SU-DHL-6 (cell line): Measurements from ENCODE around the gene SCN9A.
"Not testable (repeated sequence)": the region's sequence is repeated elsewhere in the genome, so short reads cannot be mapped to it uniquely, and the experiment has no call there.

Experiments
- H2AFZ ChIP-seq: fragments of 200-600 bp; sonication (generic); 2 replicates; pipeline ENCODE4 v1.6.1; 2014; ENCODE audit warnings: low read depth, mild to moderate bottlenecking, moderate library complexity, mixed read lengths, antibody characterized with exemption, low read length; ENCODE audit not compliant: severe bottlenecking
- H3F3A ChIP-seq: fragments of 200-600 bp; shearing (Covaris generic); 2 replicates; pipeline ENCODE4 v1.6.0; 2016; ENCODE audit warnings: antibody characterized with exemption, mild to moderate bottlenecking; ENCODE audit not compliant: insufficient read depth
- H3K27ac ChIP-seq: fragments of 200-600 bp; sonication (generic); 2 replicates; pipeline ENCODE4 v1.5.1; 2016; ENCODE audit warnings: low read depth, mild to moderate bottlenecking, low read length, moderate library complexity, mixed read lengths
- H3K27me3 ChIP-seq: fragments of 200-600 bp; sonication (generic), shearing (Covaris generic); 2 replicates; pipeline ENCODE4 v1.6.0; 2014; ENCODE audit warnings: mild to moderate bottlenecking, low read length
- H3K36me3 ChIP-seq: fragments of 200-600 bp; sonication (generic); 2 replicates; pipeline ENCODE4 v1.6.1; 2014; ENCODE audit warnings: mild to moderate bottlenecking, low read length, mixed read lengths
- H3K4me2 ChIP-seq: fragments of 300-600, 200-600 bp; shearing (Covaris generic), sonication (generic); 2 replicates; pipeline ENCODE4 v1.6.0; 2014; ENCODE audit warnings: low read length, low read depth, mild to moderate bottlenecking; ENCODE audit not compliant: poor library complexity, severe bottlenecking
- H3K4me3 ChIP-seq: fragments of 200-600 bp; sonication (generic); 2 replicates; pipeline ENCODE4 v1.5.1; 2014; ENCODE audit warnings: antibody characterized with exemption, low read length, mild to moderate bottlenecking, mixed read lengths; ENCODE audit not compliant: insufficient read depth, poor library complexity, severe bottlenecking
- H3K79me2 ChIP-seq: fragments of 200-600 bp; sonication (generic); 2 replicates; pipeline ENCODE4 v1.6.1; 2014; ENCODE audit warnings: mild to moderate bottlenecking, low read length, moderate library complexity; ENCODE audit not compliant: insufficient read depth
- H3K9ac ChIP-seq: fragments of 200-600 bp; sonication (generic); 2 replicates; pipeline ENCODE4 v1.7.0; 2014; ENCODE audit warnings: mild to moderate bottlenecking, low read length
- H3K9me2 ChIP-seq: fragments of 200-600 bp; sonication (generic); replicated peaks from 2 replicates; pipeline ENCODE4 v1.6.1; 2014; ENCODE audit warnings: low read length; ENCODE audit not compliant: insufficient read depth
- H3K9me3 ChIP-seq: fragments of 200-600 bp; sonication (generic); 2 replicates; pipeline ENCODE4 v1.6.1; 2014; ENCODE audit warnings: low read length, mixed read lengths; ENCODE audit not compliant: insufficient read depth
- H4K20me1 ChIP-seq: fragments of 200-600 bp; sonication (generic); 2 replicates; pipeline ENCODE4 v1.6.1; 2014; ENCODE audit warnings: low read depth, mild to moderate bottlenecking, antibody characterized with exemption, low read length, moderate library complexity, mixed read lengths
- CTCF ChIP-seq: fragments of 200-600 bp; sonication (generic); IDR thresholded peaks from one replicate; pipeline ENCODE4 v1.5.1; 2017; ENCODE audit warnings: antibody characterized with exemption, mild to moderate bottlenecking, low read length, moderate library complexity; ENCODE audit not compliant: insufficient read depth, poor library complexity, severe bottlenecking
- EZH2phosphoT487 ChIP-seq: fragments of 200-600 bp; sonication (generic), shearing (Covaris generic); conservative IDR thresholded peaks from 2 replicates; pipeline ENCODE4 v1.6.1; 2018; ENCODE audit warnings: mild to moderate bottlenecking, antibody characterized with exemption, low read length, moderate library complexity, mixed read lengths

Gene SCN9A

DNA sequence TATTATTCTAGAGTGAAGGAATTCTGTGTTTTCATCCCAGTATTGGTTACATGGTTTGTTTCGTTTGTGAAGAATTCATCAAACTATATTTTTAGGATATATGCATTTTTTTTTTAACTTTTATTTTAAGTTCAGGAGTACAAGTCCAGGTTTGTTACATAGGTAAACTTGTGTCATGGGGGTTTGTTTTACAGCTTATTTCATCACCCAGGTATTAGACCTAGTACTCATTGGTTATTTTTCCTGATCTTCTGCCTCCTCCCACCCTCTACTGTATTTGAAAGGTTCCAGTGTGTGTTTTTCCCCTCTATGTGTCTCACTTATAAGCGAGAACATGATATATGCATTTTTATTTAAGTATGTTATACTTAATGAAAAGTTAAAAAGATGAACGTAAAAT is 47.6 kb downstream of the SCN9A start:
- Histone ChIP-seq H3K27me3 (no peaks in the 10 kb centered on the region), H4K20me1 (no peaks in the 10 kb centered on the region; the same call in 1 of the 2 replicates), H2AFZ (no peak overlapping the region), H3K4me3 (no peak overlapping the region), H3K9me3 (no peaks in the 10 kb centered on the region), H3F3A (no peaks in the 10 kb centered on the region), H3K27ac (no peak overlapping the region), H3K9ac (no peak overlapping the region), H3K79me2 (no peaks in the 10 kb centered on the region), H3K36me3 (no peaks in the 10 kb centered on the region), H3K9me2 (no peaks in the 10 kb centered on the region), H3K4me2 (no peak overlapping the region)
- TF ChIP-seq CTCF: no peak
- TF ChIP-seq EZH2phosphoT487: no peak

GRCh38 chr2:166321076-166321475 is 54.7 kb downstream of the SCN9A start:
- Histone ChIP-seq H3K9me3 (no peaks in the 10 kb centered on the region), H3K36me3 (no peaks in the 10 kb centered on the region), H3K27me3 (no peaks in the 10 kb centered on the region), H3K27ac (no peak overlapping the region), H3F3A (no peaks in the 10 kb centered on the region), H3K79me2 (no peaks in the 10 kb centered on the region), H3K4me2 (no peak overlapping the region), H2AFZ (no peak overlapping the region), H3K4me3 (no peak overlapping the region), H3K9me2 (no peaks in the 10 kb centered on the region), H4K20me1 (no peaks in the 10 kb centered on the region), H3K9ac (no peak overlapping the region)
- no peak for TF ChIP-seq CTCF
- TF ChIP-seq EZH2phosphoT487: no peak

DNA sequence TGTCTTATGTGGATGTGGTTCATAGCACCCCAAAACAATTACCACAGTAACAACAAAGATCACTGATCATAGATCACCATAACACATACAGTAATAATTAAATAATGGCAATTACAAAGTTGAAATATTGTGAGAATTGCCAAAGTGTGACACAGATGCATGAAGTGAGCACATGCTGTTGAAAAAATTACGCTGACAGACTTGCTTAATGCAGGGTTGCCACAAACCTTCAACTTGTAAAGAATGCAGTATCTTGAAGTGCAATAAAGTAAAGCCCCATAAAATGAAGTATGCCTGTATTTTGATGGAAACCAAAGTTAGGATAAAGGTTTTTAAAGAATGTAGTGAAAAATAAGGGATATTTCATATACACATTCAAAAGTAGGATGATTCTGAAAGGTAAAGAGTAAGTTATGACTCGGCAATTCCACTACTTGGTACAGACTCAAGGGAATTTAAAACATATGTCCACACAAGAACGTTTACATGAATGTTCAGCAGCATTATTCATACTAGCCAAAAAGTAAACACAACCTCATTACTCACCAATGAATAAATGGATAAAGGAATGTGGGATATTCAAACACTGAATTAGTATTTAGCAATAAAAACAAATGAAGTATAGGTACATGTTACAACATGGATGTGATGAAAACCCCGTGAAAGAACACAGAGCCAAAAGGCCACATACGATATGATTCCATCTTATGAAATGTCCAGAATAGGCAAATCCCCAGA is 61.6 kb downstream of the SCN9A start:
- Histone ChIP-seq H3K27ac (no peak overlapping the region), H3K4me2 (no peak overlapping the region), H3K27me3 (0 out of 2 replicates have a peak, but pooled peaks cover 3% of the 10 kb centered on the region), H3K36me3 (no peaks in the 10 kb centered on the region), H2AFZ (no peak overlapping the region), H3K9me3 (no peaks in the 10 kb centered on the region), H3K4me3 (no peak overlapping the region), H3K9me2 (no peaks in the 10 kb centered on the region), H3F3A (no peaks in the 10 kb centered on the region), H3K9ac (no peak overlapping the region), H3K79me2 (no peaks in the 10 kb centered on the region), H4K20me1 (no peaks in the 10 kb centered on the region)
- TF ChIP-seq EZH2phosphoT487 (no peak), CTCF (no peak)

- H3F3A ChIP-seq, H4K20me1 ChIP-seq, H3K9ac ChIP-seq, H3K27ac ChIP-seq, H3K4me3 ChIP-seq, H3K4me2 ChIP-seq, H3K36me3 ChIP-seq, H3K27me3 ChIP-seq, H3K79me2 ChIP-seq, H2AFZ ChIP-seq, H3K9me2 ChIP-seq, H3K9me3 ChIP-seq: not testable (repeated sequence)
Measured at GRCh38 chr2:166312863-166313262, 62.9 kb downstream of the SCN9A start.
